ENCODE data around the gene DNER.
"Not testable (repeated sequence)": the region's sequence is repeated elsewhere in the genome, so short reads cannot be mapped to it uniquely, and the experiment has no call there.

Gene DNER, protein sequence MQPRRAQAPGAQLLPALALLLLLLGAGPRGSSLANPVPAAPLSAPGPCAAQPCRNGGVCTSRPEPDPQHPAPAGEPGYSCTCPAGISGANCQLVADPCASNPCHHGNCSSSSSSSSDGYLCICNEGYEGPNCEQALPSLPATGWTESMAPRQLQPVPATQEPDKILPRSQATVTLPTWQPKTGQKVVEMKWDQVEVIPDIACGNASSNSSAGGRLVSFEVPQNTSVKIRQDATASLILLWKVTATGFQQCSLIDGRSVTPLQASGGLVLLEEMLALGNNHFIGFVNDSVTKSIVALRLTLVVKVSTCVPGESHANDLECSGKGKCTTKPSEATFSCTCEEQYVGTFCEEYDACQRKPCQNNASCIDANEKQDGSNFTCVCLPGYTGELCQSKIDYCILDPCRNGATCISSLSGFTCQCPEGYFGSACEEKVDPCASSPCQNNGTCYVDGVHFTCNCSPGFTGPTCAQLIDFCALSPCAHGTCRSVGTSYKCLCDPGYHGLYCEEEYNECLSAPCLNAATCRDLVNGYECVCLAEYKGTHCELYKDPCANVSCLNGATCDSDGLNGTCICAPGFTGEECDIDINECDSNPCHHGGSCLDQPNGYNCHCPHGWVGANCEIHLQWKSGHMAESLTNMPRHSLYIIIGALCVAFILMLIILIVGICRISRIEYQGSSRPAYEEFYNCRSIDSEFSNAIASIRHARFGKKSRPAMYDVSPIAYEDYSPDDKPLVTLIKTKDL

DNA sequence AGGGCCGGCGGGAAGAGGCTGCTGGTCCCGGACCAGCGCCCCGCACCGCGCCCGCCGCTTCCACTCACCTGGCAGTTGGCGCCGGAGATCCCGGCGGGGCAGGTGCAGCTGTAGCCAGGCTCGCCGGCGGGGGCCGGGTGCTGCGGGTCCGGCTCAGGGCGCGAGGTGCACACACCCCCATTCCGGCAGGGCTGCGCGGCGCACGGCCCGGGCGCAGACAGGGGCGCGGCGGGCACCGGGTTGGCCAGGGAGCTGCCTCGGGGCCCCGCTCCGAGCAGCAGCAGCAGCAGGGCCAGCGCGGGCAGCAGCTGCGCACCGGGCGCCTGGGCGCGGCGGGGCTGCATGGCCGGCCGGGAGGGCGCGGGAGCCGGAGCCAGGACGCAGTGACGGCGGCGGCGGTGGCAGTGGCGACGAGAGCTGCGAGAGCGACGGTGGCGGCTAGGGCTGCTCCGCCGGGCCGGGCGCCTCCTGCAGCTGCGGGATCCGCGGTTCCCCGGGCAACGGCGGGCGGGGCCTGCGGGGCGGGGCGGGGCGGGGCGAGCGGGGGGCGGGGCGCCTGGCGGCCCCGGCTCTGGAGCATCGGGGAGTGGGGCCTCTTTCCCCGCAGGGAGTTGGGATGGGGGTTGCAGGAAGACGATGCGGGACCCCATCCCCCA lies at the start of gene DNER:
Gene DNER (minus strand): TSS at position 476 of the 656 bp plus-strand sequence. CDS start 132 bp downstream, at position 344.
- DNase-seq: peak; percentile 72

- no peak for DNase-seq
Observed at GRCh38 chr2:229761663-229762062, 47.3 kb upstream of the DNER start.

- DNase-seq: not testable (repeated sequence)
Observed at GRCh38 chr2:229757462-229757861, 43.1 kb upstream of the DNER start.

DNA sequence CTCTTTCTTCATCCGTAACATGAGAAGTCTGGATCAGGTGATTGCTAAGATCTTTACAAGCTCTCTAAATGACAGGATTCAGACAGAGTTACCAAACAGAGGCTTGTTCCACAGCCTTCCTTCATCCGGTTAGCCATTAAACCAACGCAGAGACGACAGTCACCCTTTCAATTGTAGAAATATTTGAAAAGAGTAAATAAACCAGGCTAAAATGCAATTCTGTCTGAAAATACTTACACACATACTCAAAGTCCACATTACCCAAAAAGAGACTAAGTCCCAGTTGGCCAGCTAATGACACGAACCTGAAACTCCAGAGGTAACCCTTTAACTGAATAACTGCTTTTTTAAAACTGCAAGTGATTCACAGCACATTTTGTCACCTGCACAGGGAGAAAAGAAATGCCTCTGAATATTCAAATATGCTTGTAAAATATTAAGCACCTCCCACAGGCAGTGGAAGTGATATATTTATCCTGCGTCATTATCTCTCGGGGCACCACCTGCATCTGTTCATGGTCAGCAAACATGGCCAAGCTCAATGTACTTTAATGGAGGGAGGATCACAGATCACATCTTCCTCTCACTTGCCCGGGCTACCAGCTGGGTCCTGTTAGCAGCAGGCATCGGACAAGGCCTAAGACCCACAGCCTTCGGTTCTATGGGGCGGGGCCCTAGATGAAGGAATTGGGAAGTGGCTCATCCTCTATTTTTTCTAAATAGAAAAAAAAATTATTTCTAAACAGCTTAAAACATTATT lies 38.8 kb upstream of the DNER start:
- no peak for DNase-seq

- no peak for DNase-seq
Observed at GRCh38 chr2:229749779-229750178, 35.4 kb upstream of the DNER start.

DNA sequence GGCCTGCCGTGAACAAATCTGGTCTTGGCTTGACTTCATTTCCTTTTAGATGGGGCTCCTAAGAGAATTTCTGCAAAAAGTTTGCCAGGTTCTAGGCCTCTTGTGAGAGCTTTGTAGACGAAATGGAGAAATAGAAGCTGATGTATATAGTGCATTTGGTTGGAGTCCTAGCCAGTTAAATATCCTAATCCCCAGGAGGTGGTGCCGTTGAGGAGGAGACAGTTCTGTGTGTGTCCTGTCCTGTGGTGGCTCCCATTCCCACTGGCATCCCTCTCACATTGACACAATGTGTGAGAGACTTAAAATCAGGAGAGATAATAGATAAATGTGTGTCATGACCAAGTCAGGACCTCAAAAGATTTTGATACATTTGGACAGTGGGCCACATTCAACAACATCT lies 34.6 kb upstream of the DNER start:
- no peak for DNase-seq

GRCh38 chr2:229742691-229743090 lies 28.3 kb upstream of the DNER start:
- not testable (repeated sequence) for DNase-seq

- DNase-seq: no peak
Observed at GRCh38 chr2:229740279-229740678, 25.9 kb upstream of the DNER start.

DNA sequence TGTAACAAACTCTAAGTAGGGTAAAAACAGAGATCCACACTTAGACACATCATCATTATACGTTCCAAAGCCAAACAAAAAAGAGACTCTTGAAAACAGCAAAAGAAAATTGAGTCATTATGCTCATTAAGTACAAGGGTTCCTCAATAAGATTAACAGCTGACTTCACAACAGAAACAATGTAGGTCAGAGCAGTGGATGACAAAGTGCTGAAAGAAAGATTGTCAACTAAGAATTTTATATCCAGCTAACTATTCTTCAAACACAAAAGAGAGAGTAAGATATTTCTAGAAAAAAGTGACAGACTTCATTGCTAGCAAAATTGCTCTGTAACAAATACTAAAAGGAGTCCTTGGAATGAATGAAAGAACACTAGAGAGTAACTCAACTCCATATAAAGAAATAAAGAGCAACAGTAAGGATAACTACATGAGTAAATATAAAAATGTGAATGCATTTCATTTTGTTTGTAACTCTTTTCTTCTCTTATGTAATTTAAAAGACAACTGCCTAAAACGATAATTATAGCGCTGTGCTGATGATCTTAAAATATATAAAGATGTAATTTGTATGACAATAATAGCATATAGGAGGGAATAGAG lies 23.8 kb upstream of the DNER start:
- DNase-seq: no peak

- no peak for DNase-seq
Observed at GRCh38 chr2:229734410-229734809, 20.1 kb upstream of the DNER start.

- no peak for DNase-seq
Observed at GRCh38 chr2:229733611-229734245, 19.4 kb upstream of the DNER start.

- DNase-seq: no peak
Observed at GRCh38 chr2:229732897-229733296, 18.5 kb upstream of the DNER start.

- no peak for DNase-seq
Observed at GRCh38 chr2:229731916-229732315, 17.6 kb upstream of the DNER start.

- DNase-seq: no peak
Observed at GRCh38 chr2:229731363-229731762, 17.0 kb upstream of the DNER start.

DNA sequence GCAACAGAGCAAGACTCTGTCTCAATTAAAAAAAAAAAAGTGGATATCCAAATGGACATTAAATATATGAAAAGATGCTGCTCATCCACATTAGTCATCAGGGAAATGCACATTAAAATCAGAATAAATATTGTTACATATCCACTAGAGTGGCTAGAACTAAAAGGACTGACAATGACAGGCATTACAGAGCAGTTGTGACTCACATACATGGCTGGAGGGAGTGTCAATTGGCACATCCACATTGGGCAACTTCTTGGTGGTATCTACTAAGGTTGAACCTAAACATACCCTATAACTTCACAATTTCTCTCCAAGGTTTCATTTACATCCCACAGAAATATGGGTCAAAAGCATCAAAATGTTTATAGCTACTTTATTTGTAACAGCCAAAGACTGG lies 14.0 kb upstream of the DNER start:
- DNase-seq: no peak

- DNase-seq: no peak
Observed at GRCh38 chr2:229726643-229727042, 12.3 kb upstream of the DNER start.

- no peak for DNase-seq
Observed at GRCh38 chr2:229725716-229726574, 11.6 kb upstream of the DNER start.

GRCh38 chr2:229723192-229723591 lies 8.8 kb upstream of the DNER start:
- DNase-seq: not testable (repeated sequence)

DNA sequence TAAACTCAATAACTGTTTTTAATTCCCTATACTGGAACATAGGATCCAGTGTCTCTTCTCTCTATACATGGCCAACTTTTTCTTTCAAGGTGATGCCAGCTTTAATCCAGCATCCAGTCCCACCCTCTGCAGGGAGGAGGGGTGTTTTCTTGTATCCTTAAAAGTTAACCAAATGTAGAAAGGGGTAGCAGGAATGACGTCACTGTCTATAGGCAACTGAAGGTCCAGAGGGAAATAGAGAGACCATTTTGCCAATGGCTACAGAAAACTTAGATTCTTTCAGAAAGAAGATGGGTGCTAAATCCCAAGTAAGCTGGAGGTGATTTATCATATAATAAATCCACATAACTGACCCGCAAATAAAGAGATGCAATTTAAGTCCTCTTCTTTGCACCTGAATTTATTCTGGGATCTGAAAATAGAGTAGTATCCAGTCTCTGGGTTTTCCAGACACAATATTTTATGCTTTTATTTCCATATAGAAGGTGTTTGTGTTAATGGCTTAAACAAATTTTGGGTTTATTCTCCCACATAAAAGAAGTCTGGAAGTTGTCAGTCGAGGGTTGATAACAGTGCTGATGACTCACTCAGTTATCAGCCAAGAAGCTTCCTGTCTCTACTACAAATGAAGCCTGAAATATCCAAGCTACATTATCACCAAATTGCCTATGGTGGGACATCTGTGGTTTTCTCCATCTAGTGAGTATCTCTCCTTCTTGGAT lies 5.7 kb upstream of the DNER start:
- no peak for DNase-seq

DNA sequence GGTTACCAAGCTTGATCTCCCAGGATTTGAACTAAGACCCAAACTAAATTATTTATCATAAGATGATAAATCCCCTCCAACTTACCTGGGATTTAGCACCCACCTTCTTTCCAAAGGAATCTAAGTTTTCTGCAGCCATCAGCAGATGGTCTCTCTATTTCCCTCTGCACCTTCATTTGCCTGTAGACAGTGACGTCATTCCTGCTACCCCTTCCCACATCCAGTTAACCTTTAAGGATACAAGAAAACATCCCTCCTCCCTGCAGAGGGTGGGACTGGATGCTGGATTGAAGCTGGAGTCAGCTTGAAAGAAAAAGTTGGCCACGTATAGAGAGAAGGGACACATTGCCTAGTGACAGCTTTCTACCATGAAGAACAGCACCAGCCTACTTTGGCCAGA lies 3.7 kb upstream of the DNER start:
- DNase-seq: no peak

All from NCI-H510A (cell line).